Measurements from ENCODE around the gene CEACAM19.
"Not testable (repeated sequence)": the region's sequence is repeated elsewhere in the genome, so short reads cannot be mapped to it uniquely, and the experiment has no call there.

CEACAM19 gene, protein sequence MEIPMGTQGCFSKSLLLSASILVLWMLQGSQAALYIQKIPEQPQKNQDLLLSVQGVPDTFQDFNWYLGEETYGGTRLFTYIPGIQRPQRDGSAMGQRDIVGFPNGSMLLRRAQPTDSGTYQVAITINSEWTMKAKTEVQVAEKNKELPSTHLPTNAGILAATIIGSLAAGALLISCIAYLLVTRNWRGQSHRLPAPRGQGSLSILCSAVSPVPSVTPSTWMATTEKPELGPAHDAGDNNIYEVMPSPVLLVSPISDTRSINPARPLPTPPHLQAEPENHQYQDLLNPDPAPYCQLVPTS

GRCh38 chr19:44671400-44671799 is at the start of gene CEACAM19:
CEACAM19 (plus strand) TSS chr19:44671482; CDS start chr19:44671932, 450 bp downstream.
- DNase-seq (ENCODE audit: low read depth in 2 of 3, low spot score in 2 of 3) = no peak

DNA sequence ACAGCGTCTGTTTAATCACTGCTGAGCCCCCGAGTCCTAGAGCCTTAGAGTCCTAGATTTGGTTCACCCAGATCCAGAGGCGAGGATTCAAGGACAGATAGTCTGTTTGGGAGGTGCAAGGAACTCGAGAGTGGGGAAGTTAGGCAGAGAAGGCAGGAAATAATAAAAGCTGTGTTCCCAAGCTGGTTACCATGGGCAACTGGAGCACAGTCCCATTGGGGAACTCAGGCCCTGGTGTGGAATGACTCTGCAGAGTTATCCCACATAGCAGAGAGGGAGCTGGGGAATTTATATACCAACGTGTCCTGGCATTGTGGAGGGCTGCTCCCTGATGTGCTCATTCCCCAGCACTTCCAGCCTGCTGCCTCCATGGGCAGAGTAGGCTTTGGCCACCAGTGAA is 48.2 kb upstream of the CEACAM19 start:
- no peak for DNase-seq (ENCODE audit: low read depth in 2 of 3, low spot score in 2 of 3)

DNA sequence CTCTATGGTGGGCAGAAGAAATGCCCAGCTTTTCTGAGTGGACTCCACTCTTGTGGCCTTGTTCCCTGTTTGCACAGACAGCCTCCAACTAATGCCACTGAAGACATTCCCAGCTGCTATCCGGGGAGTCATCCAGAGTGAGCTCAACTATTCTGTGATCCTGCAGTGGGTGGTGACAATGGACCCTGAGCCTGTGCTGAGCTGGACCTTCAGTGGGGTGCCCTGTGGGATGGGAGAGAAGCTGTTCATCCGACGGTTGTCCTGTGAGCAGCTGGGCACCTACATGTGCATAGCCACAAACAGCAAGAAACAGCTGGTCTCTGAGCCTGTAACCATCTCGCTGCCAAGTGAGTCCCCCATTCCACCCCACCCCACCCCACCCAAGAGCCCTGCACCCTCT is 47.7 kb upstream of the CEACAM19 start:
- no peak for DNase-seq (ENCODE audit: low read depth in 2 of 3, low spot score in 2 of 3)

- no peak for DNase-seq (ENCODE audit: low read depth in 2 of 3, low spot score in 2 of 3)
Observed at GRCh38 chr19:44624840-44625354, 46.4 kb upstream of the CEACAM19 start.

- DNase-seq (ENCODE audit: low read depth in 2 of 3, low spot score in 2 of 3) = not testable (repeated sequence)
Observed at GRCh38 chr19:44625637-44626036, 45.6 kb upstream of the CEACAM19 start.

DNA sequence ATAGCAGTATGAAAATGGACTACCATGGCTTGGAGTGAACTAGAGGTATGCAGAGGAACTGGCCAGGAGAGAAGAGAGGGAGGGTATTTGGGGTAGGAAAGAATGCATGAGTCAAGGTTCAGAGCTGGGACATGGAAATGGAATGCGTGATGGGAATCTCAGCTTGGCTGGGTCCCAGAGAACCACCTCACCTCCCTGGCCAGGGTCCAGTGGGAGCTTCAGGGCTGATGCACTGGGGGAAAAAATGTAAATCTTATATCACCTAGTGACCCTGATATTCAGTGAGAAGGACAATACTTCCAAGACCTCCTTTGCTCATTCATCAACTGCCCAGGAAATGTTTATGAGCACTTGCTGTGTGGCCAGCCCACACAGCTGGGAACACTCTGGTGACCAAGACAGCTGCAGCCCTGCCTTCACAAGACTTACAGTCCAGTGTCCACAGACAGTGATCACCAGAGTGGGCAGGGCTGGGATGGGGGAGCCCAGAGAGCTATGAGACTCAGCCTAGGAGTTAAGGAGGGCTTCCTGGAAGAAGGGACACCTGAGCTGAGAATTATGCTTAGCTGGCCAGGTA is 45.1 kb upstream of the CEACAM19 start:
- DNase-seq (ENCODE audit: low read depth in 2 of 3, low spot score in 2 of 3) = no peak

GRCh38 chr19:44627631-44628030 is 43.7 kb upstream of the CEACAM19 start:
- DNase-seq (ENCODE audit: low read depth in 2 of 3, low spot score in 2 of 3) = no peak

DNA sequence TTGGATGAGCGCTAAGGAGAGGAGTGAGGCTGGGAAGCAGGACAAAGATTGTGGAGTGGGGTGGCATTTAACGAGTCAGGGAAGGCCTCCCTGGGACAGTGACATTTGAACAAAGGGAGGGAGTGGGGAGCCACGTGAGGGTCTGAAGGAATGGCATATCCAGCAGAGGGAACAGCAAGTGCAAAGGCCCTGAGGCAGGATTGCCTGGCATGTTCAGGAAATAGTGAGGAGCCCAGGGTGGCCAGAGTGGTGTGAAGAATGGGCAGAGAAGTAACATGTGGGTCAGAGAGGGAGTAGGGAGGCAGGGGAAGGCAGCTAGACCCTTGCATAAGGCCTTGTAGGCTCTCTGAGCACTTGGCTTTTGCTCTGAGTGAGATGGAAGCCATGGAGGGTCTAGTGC is 42.5 kb upstream of the CEACAM19 start:
- no peak for DNase-seq (ENCODE audit: low read depth in 2 of 3, low spot score in 2 of 3)

DNA sequence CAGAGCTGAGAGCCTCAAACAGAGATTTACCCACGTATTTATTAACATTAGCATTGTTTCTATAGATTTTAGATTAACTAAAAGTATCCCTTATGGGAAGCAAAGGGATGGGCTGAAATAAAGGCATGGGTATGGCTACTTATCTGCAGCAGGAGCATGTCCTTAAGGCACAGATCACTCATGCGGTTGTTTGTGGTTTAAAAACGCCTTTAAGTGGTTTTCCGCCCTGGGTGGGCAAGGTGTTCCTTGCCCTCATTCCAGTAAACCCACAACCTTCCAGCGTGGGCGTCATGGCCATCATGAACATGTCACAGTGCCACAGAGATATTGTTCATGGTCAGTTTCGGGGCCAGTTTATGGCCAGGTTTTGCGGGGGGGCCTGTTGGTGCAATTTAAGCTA is 39.7 kb upstream of the CEACAM19 start:
- not testable (repeated sequence) for DNase-seq (ENCODE audit: low read depth in 2 of 3, low spot score in 2 of 3)

DNA sequence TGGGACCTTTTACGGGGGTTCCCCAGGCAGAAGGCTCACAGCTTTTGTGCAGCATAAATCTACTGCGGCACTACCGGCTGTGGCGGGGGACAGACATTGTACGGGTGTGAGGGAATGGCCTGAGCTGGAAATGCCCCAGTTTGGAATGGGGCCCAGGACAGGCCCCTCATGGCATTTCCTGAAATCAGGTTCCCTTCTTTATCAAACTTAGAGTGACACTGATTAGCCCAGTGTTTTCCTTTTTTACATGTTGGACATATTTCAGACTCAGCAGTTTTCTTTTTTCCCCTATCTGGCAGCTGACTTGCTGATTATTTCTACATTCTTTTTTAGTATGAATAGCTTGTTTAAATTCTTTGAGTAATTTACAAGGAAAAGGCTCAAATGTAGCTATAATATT is 37.2 kb upstream of the CEACAM19 start:
- not testable (repeated sequence) for DNase-seq (ENCODE audit: low read depth in 2 of 3, low spot score in 2 of 3)

DNA sequence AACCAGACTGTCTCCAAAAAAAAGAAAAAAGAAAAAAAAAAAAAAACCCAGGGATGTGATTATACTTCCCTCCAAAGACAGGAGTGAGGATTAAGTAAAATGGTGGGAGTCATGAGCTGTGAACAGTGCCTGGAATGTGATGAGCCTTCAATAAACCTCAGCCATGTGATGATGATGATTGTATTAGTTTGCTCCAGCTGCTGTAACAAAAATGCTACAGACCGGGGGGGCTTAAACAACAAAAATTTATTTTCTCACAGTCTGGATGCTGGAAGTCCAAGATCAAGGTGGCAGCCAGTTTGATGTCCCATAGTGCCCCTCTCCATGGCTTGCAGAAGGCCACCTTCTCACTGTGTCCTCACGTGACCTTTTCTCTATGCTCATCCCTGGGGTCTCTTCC is 36.5 kb upstream of the CEACAM19 start:
- DNase-seq (ENCODE audit: low read depth in 2 of 3, low spot score in 2 of 3) = no peak

GRCh38 chr19:44635581-44636438 is 35.5 kb upstream of the CEACAM19 start:
- no peak for DNase-seq (ENCODE audit: low read depth in 2 of 3, low spot score in 2 of 3)

DNA sequence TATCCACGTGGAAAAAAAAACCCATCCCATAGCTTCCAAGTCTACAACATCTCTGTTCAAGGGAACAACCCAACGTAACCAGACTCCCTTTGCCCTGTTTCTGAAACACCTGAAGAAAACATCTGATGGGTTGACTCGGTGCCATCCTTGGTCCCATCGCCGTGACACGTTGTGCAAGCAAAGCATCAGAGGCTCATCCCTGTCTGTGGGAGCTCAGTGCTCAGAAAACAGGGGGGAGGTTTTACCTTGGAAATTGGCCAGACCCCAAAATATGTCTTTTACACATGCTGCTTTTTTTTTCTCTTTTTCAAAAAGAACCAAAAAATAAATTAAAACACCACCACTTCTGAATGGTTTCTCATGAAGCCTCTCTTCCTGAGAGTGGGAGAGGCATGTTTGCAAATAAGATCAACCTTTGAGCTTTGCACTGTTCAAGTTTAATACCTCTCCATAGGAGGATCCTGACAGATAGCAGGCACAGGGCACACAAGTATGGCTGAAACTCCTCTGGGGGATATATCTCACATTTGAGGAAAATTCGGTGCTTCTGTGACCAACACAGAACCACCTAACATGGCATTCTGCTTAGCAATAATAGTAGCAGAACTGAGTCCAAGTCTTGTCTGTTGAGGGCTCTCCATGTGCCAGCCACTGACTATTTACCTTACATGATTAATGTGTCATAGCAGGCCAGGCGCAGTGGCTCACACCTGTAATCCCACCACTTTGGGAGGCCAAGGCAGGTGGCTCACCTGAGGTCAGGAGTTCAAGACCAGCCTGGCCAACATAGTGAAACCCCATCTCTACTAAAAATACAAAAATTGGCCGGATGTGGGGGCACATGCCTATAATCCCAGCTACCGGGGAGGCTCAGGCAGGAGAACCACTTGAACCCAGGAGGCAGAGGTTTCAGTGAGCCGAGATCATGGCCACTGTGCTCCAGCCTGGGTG is 34.6 kb upstream of the CEACAM19 start:
- DNase-seq (ENCODE audit: low read depth in 2 of 3, low spot score in 2 of 3) = no peak

GRCh38 chr19:44637390-44637764 is 33.9 kb upstream of the CEACAM19 start:
- no peak for DNase-seq (ENCODE audit: low read depth in 2 of 3, low spot score in 2 of 3)

DNA sequence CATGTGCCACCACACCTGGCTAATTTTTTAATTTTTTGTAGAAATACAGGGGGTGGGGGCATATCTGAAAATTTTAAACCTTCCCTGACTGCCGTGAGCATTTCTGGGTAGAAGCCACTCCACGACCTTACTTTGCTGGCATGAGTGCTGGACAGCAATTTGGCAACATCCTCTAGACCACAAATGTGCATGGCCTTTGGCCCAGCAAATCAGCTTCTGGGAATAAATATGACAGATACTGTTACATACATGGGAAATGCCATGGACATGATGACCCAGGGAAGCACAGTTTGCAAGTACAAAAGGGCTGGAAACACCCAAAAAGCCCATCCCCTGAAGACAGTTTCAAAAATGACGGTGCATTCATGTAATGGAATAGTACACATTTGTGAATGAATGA is 30.8 kb upstream of the CEACAM19 start:
- DNase-seq (ENCODE audit: low read depth in 2 of 3, low spot score in 2 of 3) = no peak

- no peak for DNase-seq (ENCODE audit: low read depth in 2 of 3, low spot score in 2 of 3)
Observed at GRCh38 chr19:44641501-44642265, 29.6 kb upstream of the CEACAM19 start.

DNA sequence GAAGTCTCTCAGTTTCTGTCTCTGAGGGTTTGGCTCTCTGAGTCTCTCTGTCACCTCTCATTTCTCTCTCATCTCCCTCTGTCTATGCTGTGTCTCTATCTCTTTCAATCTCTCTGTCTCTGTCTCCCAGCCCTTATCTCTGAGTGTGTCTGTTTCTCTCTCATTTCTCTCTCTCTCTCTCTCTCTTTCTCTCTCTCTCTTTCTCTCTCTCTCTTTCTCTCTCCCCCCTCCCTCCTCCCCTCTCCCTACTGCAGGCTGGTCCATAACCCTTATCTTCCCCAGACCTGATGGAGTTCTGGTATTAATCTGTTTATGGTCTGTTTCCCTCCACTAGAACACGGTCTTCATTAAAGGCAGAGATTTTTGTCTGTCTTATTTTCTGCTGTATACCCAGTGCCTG is 28.9 kb upstream of the CEACAM19 start:
- no peak for DNase-seq (ENCODE audit: low read depth in 2 of 3, low spot score in 2 of 3)

DNA sequence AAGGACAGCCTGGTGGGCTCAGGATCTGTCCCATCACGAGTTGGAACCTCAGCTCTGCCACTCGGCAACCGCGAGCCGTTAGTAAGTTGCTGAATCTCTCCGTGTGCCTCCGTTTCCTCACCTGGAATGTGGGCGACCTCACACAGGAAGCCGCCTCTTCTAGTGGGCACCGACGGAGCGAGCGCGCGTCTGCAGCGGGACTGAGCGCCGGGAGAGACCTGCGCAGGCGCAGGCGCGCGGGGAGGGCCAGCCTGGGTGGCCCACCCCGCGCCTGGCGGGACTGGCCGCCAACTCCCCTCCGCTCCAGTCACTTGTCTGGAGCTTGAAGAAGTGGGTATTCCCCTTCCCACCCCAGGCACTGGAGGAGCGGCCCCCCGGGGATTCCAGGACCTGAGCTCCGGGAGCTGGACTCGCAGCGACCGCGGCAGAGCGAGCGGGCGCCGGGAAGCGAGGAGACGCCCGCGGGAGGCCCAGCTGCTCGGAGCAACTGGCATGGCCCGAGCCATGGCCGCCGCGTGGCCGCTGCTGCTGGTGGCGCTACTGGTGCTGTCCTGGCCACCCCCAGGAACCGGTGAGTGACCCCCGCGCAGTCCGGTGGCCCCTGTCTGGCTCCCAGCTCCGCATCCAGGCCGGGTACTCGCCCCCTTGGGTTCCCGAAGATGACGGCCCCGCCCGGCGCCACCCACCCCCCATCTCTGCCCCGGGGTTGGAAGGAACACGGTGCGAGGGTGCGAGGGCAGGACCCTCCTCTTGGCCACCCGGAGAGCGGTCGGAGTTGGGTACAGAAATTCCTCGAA is 27.5 kb upstream of the CEACAM19 start, which contains the start of gene PVR:
Gene PVR (plus strand): TSS at position 306 of the 797 bp plus-strand sequence. CDS start 187 bp downstream, at position 493.
- peak; percentile 23 to 35 (median 24) for DNase-seq (ENCODE audit: low read depth in 2 of 3, low spot score in 2 of 3)

DNA sequence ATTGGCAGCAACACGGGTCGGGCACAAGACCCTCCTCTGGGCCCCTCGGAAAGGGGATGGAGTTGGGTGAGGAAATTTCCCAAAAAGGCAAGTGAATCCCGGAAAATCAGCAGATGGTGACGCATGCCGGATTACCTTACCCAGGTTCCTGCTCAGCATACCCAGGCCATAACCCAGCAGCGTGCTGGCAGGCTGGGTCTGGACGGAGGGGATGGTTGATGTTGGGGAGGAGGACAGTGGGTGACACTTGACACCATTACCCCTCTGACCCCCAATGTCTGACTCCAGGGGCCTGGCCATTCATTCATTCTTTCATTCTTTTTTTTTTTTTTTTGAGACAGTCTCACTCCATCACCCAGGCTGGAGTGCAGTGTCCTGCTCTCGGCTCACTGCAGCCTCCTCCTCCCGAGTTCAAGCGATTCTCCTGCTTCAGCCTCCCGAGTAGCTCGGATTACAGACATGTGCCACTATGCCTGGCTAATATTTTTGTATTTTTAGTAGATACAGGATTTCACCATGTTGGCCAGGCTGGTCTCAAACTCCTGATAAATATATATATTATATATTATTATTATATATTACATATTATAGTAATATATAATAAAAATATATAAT is 26.8 kb upstream of the CEACAM19 start:
- no peak for DNase-seq (ENCODE audit: low read depth in 2 of 3, low spot score in 2 of 3)

Data from activated CD8-positive, alpha-beta memory T cell treated with anti-CD3 and anti-CD28 coated beads for 48 hours (primary cell).